GM18505 (cell line): ENCODE data around the gene TMPRSS2.

ENCODE experiments used
- ATAC-seq: cut with Tn5 transposase; IDR thresholded peaks from one replicate; pipeline ENCODE4 v1.9.1; 2021; ENCODE audit not compliant: unreplicated experiment
- POLR2A ChIP-seq: IDR thresholded peaks from 4 replicates; pipeline ENCODE4 v1.6.1; 2011; ENCODE audit warnings: borderline replicate concordance; ENCODE audit not compliant: insufficient read depth, insufficient read length; ENCODE audit errors: extremely low read depth

Gene TMPRSS2

DNA sequence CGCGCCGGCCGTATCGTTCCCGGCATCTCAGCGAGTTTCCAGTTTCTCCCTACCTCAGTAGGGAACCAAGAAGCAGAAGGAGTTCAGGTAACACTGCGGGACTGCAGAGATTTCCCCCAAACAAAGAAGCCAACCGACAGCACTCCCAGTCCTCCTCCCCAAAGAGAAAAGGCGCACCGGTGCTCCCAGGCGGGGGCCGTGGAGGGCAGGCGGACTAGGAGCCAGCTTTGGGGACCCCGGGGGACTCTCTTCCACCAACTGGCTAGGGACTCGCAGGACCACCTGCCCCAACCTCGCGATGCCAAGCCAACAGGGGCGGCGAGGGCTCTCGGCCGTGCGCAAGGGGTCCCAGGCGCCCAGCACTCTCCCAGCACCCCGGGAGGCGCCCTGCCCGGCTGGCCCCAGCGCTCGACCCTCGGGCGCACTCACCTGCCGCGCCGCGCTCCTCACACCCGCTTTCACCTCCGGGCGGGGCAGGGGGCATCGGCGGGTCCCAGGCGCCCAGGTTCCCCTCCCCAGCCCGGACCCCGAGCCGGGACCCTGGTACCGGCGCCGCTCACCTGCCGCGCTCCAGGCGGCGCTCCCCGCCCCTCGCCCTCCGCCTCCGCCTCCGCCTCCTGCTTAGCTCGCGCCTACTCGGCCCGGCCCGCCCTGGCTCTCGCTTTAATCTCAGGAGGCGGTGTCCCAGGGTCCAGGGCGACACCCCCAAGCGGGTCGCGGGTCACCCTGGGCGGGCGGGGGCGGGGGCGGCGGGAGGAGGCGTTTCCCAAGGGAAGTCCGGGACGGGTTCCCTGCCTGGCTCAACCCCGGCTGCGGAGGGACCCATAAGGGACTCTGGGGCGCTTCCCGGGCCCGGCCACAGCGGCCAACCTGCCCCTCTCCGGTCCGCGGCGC, at the start of gene TMPRSS2:
Gene TMPRSS2, minus strand, starts transcription at position 638 of the 894 bp plus-strand sequence. CDS start 10,025 bp downstream, outside the sequence.
- ATAC-seq, result no peak
- no peak for TF ChIP-seq POLR2A

- no peak for ATAC-seq
- TF ChIP-seq POLR2A, result no peak
Observed at GRCh38 chr21:41555057-41555456, 47.1 kb upstream of the TMPRSS2 start.

DNA sequence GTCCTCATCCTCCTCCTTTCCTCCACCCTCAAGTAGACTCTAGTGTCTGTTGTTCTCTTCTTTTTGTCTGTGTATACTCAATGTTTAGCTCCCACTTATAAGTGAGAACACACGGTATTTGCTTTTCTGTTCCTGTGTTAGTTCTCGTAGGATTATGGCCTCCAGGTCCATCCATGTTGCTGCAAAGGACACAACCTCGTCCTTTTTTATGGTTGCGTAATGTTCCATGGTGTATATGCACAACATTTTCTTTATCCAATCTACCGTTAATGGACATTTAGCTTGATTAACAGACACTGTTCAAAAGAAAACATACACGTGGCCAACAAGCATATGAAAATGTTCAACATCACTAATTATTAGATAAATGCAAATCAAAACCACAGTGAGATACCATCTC, 44.3 kb upstream of the TMPRSS2 start:
- TF ChIP-seq POLR2A, result no peak
- no peak for ATAC-seq

- ATAC-seq, result no peak
- TF ChIP-seq POLR2A, result no peak
Observed at GRCh38 chr21:41548781-41549180, 40.8 kb upstream of the TMPRSS2 start.

DNA sequence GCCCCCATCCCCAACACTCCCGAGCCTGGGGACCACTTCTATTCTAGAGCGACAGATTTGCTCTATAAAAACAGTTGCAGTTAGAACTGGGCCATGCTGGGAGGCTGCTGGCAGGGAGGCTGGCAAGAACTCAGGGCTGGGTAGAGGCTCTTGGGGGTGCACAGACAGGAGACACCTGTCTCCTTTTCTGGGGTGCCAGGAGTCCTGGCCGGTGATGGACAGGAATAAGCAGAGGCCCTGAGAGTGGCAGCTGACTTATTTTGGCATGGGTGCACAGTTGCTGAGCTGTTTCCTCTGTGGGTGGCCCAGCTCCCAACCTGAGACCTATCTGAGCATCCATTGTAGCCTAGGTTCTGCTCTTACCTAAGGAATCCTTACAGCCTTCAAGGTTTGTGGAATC, 39.2 kb upstream of the TMPRSS2 start:
- TF ChIP-seq POLR2A, result no peak
- ATAC-seq, result no peak

DNA sequence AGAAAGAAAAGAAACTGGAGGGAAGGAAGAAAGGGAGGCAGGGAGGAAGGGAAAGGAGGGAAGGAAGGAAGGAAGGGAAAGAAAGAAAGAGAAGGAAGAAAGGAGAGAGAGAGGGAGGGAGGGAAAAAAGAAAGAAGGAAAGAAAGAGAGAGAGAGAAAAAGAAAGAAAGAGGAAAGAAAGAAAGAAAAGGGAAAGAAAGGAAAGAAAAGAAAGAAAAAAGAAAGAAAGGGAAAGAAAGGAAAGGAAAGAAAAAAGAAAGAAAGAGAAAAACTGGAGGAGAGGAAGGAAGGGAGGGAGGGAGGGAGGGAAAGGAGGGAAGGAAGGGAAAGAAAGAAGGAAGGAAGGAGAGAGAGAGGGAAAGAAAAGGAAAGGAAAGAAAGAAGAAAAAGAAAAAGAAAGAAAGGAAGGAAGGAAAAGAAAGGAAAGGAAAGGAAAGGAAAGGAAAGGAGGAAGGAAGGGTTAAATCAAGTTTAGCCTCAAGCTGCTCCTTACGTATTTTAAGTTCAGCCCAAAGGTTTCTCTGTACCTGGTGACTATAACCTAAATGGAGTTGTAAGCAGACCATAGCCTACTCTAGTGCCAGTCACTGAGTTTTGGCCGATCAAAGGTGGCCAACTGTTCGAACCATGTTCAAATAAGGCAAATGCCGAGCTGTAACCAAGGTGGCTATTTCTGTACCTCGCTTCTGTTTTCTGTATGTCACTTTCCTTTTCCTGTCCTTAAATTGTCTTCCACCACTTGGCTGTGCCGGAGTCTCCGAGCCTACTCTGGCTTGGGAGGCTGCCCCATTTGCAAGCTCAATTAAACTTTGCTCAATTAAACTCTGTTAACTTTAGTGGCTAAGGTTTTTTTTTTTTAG, 37.8 kb upstream of the TMPRSS2 start:
- no peak for ATAC-seq
- TF ChIP-seq POLR2A, result no peak

DNA sequence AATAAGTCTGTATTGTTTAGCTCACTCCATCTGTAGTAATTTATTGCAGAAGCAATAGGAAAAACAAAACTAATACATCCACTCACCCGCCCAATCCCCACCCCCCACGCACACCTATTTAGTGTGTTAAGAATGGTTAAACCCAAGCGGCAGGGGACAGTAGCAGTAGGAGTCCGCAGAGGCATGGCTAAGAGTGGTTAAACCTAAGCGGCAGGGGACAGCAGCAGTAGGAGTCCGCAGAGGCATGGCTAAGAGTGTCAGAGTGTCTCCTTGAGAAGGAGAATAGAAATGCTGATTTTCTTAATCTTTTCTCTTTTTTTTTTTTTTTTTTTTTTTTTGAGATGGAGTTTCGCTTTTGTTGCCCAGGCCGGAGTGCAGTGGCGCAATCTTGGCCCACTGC, 34.8 kb upstream of the TMPRSS2 start:
- TF ChIP-seq POLR2A, result no peak
- no peak for ATAC-seq

DNA sequence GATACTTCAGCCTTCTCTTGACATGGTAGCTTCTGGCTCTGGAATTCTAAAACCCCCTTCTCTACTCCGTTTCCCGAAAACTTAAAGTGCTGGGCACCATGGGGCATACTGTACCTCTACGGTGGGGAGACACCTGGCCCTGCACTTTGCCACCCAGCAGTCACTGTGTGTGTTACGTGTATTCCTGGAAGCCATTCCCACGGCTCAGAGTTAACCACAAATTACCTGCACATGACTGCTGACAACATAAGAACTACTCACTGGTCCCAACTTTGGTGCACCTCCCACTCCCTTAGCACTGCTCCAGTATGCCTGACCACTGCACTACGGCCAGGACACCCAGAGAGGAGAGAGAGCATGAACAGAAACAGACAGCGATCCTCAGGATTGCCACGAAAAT, 29.4 kb upstream of the TMPRSS2 start:
- TF ChIP-seq POLR2A, result no peak
- no peak for ATAC-seq

GRCh38 chr21:41536827-41537103, 28.8 kb upstream of the TMPRSS2 start:
- ATAC-seq, result no peak
- no peak for TF ChIP-seq POLR2A

DNA sequence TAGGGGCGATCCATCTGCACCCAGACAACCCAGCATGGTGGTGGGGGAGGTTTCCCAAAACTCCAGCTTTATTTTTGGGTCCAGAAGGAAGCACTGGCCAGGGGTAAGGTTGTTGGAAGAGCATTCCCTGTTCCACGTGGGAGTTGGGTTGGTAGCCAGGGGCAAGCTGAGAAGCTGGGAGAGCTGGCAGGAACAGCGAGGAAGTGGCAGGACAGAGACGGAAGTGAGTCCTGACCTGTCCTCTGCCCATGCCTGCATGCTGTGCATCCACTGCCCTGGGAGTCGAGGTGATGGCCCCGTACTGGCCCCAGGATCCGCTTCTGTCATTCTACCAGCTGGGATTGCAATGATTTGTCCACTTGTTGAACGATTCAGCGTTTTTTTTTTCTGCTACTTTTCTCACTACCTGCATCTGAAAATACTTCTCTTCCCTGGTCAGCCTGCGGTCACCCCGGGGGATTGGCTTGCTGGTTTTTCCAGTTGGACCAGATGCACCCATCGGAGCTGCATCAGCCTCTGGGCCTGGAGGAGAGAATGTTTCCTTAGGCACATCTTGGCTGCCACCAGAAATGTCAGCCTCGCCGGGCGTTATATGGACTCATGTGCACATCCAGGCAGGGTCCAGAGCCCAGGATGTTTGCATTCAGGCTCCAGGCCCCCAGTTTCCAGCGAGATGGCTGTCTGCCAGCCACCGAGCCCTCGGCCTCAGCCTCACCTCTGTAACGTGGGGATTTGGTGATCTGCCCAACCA, 28.3 kb upstream of the TMPRSS2 start:
- ATAC-seq, result no peak
- TF ChIP-seq POLR2A, result no peak

GRCh38 chr21:41530366-41530765, 22.4 kb upstream of the TMPRSS2 start:
- ATAC-seq, result no peak
- no peak for TF ChIP-seq POLR2A

- no peak for TF ChIP-seq POLR2A
- no peak for ATAC-seq
Observed at GRCh38 chr21:41529769-41530168, 21.8 kb upstream of the TMPRSS2 start.

DNA sequence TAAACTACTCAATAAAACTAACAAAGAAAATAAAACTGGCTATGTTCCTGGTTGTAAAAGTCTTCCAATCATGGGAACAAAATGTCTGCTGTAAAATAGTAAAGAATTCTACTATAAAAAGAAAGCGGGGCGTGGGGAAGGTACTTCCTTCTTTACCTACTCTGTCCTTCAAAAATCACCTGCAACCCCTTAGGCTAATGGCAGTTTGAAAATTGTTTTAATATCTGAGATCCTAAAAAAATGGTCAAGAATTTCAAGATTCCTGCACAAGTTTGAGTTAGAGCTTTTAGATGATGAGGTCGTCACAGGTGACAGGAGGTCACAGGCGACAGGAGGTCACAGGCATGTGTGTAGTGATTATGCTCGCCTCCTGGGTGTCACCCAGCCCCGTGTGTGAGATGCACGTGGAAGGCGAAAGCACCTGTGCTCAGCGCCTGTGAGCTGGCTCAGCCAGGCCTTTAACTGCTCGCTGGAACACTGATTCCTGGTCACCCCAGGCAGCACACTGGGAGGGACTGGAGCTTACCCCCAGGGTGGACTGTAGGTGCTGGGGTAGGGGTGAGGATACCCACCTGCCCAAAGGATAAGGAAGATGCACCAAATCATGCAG, 18.6 kb upstream of the TMPRSS2 start:
- ATAC-seq, result no peak
- TF ChIP-seq POLR2A, result no peak
